ENCODE results near the gene PDHB. TPM values are rescaled to one million over a fixed set of nuclear protein-coding genes. Genes with fewer than 3 reads are reported as not detected.
A peak's percentile ranks its signal among the peaks of the same experiment; 100 is the strongest.

The PDHB gene
- total and polyA plus RNA-seq, 2 of the 13 experiments (the other 11 are each of a cell fraction or from before 2014, with no cell fraction given): 108 to 153 TPM

GRCh38 chr3:58452176-58452575 is 18.5 kb upstream of the PDHB start (continued):
- TF ChIP-seq ZBTB43 (CRISPR knock-in tag; conservative IDR thresholded peaks at IDR 0.05) (0 out of 2 replicates have a peak, but pooled peaks have one; percentile 44), ZNF563 (CRISPR knock-in tag; IDR thresholded peaks at IDR 0.05) (no peak), MXD4 (CRISPR knock-in tag; IDR thresholded peaks at IDR 0.05) (0 out of 2 replicates have a peak, but pooled peaks have one; percentile 31), REST (IDR thresholded peaks at IDR 0.05; ENCODE audit: borderline replicate concordance in 1 of 2, low read depth in 1 of 2, low read length in 2 of 2) (peak in 1 of 2 experiments; percentile 19; a peak in 1 of 4 replicates), ZNF503 (CRISPR knock-in tag; IDR thresholded peaks at IDR 0.05) (peak; percentile 86), TBL1XR1 (IDR thresholded peaks at IDR 0.05; ENCODE audit: borderline replicate concordance, low read length, partially characterized antibody) (peak; percentile 17), NR2F1 (CRISPR knock-in tag; IDR thresholded peaks at IDR 0.05) (peak; percentile 74 to 95), FOXK1 (CRISPR knock-in tag; IDR thresholded peaks at IDR 0.05; ENCODE audit: borderline replicate concordance, low read depth) (0 out of 2 replicates have a peak, but pooled peaks have one; percentile 44), TMF1 (CRISPR knock-in tag; IDR thresholded peaks at IDR 0.05; ENCODE audit: low read depth) (no peak), TFAP4 (IDR thresholded peaks at IDR 0.05; ENCODE audit: borderline replicate concordance, low read depth) (peak; percentile 99), MTERF4 (CRISPR knock-in tag; IDR thresholded peaks at IDR 0.05) (no peak), GATAD2A (CRISPR knock-in tag; IDR thresholded peaks at IDR 0.05) (peak; percentile 95), DPF2 (CRISPR knock-in tag; IDR thresholded peaks at IDR 0.05; ENCODE audit: borderline replicate concordance, low read depth) (peak; percentile 92), ZNF598 (CRISPR knock-in tag; IDR thresholded peaks at IDR 0.05; ENCODE audit: borderline replicate concordance) (no peak), HNF4A (CRISPR knock-in tag; IDR thresholded peaks at IDR 0.05) (peak; percentile 96), TP53 (CRISPR knock-in tag; conservative IDR thresholded peaks at IDR 0.05) (peak; percentile 54; the same call in 1 of the 2 replicates), MXI1 (IDR thresholded peaks at IDR 0.05; ENCODE audit: borderline replicate concordance, low read depth, low read length) (peak; percentile 38; the same call in 1 of the 3 replicates), NR2F2 (IDR thresholded peaks at IDR 0.05; ENCODE audit: borderline replicate concordance, low read depth) (peak; percentile 96), HOXD1 (CRISPR knock-in tag; IDR thresholded peaks at IDR 0.05) (peak; percentile 66; the same call in 1 of the 2 replicates), IRF2 (CRISPR knock-in tag; IDR thresholded peaks at IDR 0.05) (peak; percentile 53; the same call in 1 of the 2 replicates), FOSL2 (CRISPR knock-in tag; IDR thresholded peaks at IDR 0.05) (peak; percentile 64), DNMT3B (CRISPR knock-in tag; conservative IDR thresholded peaks at IDR 0.05) (no peak)

Measured in HepG2 (cell line).